Activated naive CD4-positive, alpha-beta T cell treated with anti-CD3 and anti-CD28 coated beads, Interleukin-2, amount 50 U/mL, for 16 hours (primary cell): Measurements from ENCODE around the gene FMN2.

Source experiments
- DNase-seq: peaks from one replicate; pipeline ENCODE4 v3.0.0-alpha.2; 2020

The FMN2 gene

GRCh38 chr1:240201931-240202330 lies 110.2 kb downstream of the FMN2 start:
- no peak for DNase-seq

GRCh38 chr1:240207073-240207709 lies 115.5 kb downstream of the FMN2 start:
- no peak for DNase-seq

GRCh38 chr1:240210026-240210425 lies 118.3 kb downstream of the FMN2 start:
- DNase-seq: no peak

DNA sequence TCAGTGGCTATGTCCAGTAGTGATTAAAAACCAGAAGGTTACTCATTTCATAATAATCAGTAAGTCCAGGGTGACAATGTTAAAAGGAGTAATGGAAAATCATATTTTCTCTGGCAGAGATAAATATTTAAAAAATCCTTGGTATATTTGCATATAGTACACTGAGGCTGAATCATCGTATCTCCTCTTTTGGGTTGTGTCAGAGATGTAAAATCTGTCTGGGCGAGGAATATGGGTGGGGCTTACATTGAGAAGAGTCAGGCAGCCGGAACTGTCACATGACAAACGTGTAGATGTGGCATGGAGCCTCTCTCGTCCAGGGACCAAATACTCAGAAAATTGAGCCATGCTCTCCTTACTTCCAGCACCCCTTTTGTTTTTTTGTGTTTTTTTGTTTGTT lies 120.9 kb downstream of the FMN2 start:
- DNase-seq: no peak

- no peak for DNase-seq
These were observed 125.7 kb downstream of the FMN2 start for GRCh38 chr1:240217403-240217802.

DNA sequence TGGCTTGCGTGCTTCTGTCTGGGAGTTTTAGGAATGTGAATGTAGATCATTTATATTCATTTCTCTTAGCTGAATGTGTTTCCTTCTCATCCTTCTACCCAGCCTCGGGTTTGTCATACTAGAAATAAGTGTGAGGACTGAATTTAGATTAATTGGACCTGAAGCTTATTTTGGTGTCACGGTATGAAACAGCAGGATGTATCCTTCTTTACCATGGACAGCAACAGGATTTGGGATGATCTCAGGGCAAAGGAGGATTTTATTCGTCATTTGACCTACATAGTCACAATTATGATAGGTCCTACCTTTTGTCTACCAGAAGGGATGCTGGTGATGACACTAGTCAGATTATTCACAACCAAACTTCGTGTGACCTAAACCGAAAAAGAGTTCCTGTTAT lies 127.4 kb downstream of the FMN2 start:
- DNase-seq: no peak

DNA sequence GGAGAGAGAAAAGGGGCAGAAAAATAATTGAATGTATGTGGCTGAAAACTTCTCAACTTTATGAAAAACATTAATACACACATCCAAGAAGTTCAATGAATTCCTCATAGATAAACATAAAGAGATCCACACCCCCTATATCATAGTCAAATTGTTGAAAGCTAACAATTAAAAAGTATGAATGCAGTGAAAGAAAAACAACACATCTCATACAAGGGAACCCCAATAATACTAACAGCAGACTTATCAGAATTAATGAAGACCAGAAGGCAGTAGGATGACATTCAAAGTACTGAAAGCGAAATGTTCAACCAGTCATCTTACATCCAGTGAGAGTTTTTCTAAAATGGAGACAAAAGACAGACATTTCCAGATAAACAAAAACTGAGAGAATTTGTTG lies 134.4 kb downstream of the FMN2 start:
- no peak for DNase-seq

GRCh38 chr1:240230816-240231215 lies 139.1 kb downstream of the FMN2 start:
- DNase-seq: no peak

- DNase-seq: no peak
These were observed 140.8 kb downstream of the FMN2 start for GRCh38 chr1:240232530-240232929.

DNA sequence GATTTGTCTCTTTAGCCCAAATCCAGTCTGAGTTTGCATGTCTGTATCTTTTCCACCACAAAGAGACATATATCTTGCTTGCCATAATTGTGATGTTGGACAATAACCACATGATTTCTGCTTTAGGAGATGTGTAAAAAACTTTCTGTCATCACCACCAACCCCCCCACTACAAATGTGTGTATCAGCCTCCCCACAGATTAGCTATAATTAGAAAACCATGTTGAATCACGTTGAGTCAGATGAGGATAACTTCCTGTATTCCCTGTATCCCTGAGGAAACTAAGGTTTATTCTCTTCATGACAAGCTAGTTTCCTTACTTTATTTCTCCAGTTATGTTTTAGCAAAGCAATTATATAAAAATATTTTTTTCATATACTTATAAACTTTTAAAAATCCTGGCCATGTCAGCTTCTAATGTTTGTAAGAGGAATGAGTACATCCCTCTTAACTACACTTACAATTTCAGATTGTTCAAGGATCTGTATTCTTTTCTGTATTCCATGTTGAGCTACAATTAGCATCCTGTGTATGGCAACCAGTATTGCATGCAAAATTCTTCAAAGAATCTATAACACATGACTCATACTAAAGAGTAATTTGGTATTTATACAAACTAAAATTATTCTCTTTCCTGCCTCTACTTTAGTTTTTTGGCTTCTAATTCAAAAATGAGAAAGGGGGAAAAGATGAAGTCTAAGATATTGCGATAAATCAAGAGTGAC lies 143.0 kb downstream of the FMN2 start:
- DNase-seq: no peak

- no peak for DNase-seq
These were observed 144.0 kb downstream of the FMN2 start for GRCh38 chr1:240235521-240236288.

DNA sequence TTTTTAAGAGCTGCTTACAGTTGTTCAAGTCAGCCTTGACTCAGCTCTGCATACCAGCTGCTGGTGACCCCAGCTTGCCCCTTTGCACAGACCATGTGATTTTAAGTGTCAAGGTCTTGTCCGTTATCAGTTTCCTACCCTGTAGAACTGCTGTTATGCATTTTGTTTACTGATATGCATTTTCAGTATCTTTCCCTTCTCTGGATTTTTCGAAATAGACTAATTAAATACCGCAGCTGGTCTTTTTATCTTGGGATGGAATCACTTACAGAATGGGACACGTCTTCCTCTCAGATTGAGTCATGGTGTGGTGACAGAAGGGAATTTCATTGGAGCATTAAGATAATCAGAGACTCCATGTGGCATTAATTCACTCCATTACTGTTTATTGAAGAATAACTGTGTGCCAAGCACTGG lies 145.6 kb downstream of the FMN2 start:
- no peak for DNase-seq

DNA sequence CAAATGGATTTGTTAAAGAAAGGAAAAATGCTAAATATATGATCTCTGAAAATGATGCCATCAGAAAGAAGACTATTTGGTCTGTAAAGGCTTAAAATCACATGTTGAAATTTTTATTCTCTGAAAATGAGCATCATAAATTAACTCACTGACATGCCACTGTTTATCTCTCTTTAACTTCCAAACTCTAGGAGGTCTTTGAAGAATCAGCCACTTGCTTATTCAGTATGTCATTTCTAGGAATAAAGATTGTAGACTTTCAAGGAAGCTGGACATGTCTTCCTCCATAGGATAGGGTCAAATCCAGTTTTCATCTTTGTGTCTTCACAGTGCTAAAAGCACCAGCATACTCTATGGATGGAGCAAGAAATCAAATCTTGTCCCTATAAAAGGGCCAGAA lies 147.6 kb downstream of the FMN2 start:
- no peak for DNase-seq

DNA sequence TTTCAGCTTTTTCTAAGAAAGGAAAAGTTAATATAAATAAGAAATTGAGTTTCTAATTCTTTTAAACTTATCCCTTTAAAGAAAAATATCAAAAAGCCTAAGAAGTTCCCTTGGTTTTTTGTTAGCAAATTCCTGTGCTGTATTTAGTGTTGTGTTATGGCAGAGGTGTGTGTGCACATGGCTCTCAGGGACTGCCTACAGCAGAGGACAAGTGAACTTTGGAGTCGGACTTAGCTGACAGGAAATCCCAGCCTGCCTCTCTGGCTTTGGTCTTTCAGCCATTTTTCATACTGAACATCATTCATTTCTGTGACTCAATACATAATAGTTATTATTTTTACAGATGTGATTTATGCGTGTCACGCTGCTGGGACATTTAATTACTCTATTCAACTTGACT lies 149.6 kb downstream of the FMN2 start:
- no peak for DNase-seq

DNA sequence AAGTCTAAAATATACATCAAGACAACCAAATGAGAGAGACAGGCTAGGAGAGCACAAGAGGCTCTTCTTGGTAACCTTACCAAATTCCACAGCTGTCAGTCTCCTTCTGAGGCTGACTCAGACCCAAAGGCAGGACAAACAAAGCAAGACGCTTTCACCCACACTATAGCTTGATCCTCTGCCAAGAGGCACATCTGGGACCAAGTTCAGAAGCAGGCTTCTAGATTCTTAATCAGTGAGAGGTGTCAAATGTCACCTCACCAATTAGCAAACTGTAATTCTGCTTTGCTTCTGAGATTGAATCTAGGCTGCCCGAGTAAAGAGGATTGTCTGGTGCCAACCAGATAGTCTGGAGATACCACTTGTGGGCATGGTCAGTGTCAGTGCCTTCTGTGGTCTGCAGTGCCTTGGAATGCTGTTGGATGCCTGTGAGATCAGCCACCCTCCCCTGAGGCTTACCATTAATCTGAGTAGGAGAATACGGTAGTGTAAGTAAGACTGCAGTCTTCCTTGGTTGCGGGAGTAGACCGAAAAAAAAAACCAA lies 151.0 kb downstream of the FMN2 start:
- no peak for DNase-seq

- DNase-seq: no peak
These were observed 153.4 kb downstream of the FMN2 start for GRCh38 chr1:240244968-240245628.

- no peak for DNase-seq
These were observed 153.9 kb downstream of the FMN2 start for GRCh38 chr1:240245629-240246020.

DNA sequence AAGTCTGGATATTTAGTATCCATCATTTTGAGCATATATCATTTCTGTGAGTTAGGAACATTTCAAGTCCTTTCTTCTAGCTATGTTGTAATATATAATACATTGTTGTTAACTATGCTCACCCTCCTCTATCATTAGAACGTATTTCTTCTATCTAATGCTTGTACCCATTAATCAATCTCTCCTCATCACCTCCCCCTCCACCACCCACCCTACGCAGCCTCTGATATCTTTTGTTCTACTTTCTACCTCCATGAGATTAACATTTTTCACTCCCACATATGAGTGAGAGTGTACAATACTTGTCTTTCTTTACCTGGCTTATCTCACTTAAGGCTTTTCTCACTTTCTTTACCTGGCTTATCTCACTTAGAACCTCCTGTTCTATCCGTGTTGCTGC lies 156.2 kb downstream of the FMN2 start:
- no peak for DNase-seq

DNA sequence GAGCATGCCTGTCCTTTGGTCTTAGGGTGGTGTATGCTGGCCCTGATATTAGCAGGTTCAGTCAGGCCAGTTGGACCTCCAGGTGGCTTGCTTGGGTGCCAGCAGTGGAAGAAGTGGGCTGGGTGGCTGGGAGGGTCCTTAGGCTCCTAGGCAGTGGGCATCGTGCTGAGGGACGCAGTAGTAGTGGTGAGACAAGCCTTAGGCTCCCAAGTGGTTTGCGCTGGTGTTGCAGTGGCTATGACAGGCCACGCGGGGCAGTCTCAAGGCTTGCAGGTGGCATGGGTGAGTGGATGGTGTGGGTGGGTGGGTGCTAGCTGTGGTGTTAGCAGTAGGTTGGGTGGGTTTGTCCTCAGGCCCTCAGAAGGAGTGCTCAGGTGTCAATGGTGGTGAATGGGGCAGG lies 162.3 kb downstream of the FMN2 start:
- DNase-seq: no peak

- no peak for DNase-seq
These were observed 163.2 kb downstream of the FMN2 start for GRCh38 chr1:240254778-240255291.

DNA sequence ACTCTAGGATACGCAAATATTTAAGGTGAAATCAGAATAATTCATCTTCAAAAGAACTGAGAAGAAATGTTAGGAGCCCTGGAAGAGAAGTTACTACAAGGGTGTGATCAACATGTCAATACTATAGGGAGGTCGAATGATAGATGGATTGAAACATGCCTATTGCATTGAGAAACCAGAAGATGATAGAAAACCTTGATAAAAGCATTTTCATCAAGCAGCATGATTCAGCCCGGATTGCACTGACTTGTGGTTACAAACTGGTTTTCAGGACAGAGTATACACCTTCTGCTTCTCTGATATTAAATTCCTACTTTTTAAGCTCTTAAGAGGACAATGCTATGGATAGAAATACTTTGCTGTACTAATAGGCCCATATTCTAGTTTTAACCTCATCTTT lies 164.2 kb downstream of the FMN2 start:
- DNase-seq: no peak

- no peak for DNase-seq
These were observed 165.3 kb downstream of the FMN2 start for GRCh38 chr1:240256836-240257503.
